ENCODE data around the gene SLC35E2B. TPM values are rescaled to one million over a fixed set of nuclear protein-coding genes. Genes with fewer than 3 reads are reported as not detected.

Gene SLC35E2B
- total RNA-seq, 2 donors from 2014 or later: 40.3 to 67.1 TPM

- no peak for DNase-seq (ENCODE audit: low spot score)
- no peaks in the 10 kb centered on the region for H3K4me1 ChIP-seq (replicated peaks)
- no peaks in the 10 kb centered on the region for H3K27me3 ChIP-seq (replicated peaks; ENCODE audit: insufficient read depth)
- no peak overlapping the region for H3K4me3 ChIP-seq
- WGBS: 87% methylated on average over 27 of the region's 27 CpGs
- peaks cover 0 to under 1% of the 10 kb centered on the region in 2 donors for H3K36me3 ChIP-seq
- intact Hi-C loops (cut with DNase I): loop anchor here (10.0 kb wide), 1 partner anchor 47 kb away; no protein-coding TSS in a partner anchor
- H3K27ac ChIP-seq: no peak overlapping the region
- TF ChIP-seq CTCF (IDR thresholded peaks at IDR 0.05) (no peak), POLR2A (IDR thresholded peaks at IDR 0.05) (no peak), POLR2AphosphoS5 (IDR thresholded peaks at IDR 0.05) (no peak)
- H3K9me3 ChIP-seq: no peaks in the 10 kb centered on the region
Measured at GRCh38 chr1:1671365-1672119, 21.1 kb downstream of the SLC35E2B start.

- peaks cover 0 to 7% of the 10 kb centered on the region in 2 donors for H3K36me3 ChIP-seq
Measured at GRCh38 chr1:1670866-1671265, 21.7 kb downstream of the SLC35E2B start.

GRCh38 chr1:1669468-1670440, 22.8 kb downstream of the SLC35E2B start:
- Histone ChIP-seq H3K4me1 (replicated peaks) (no peaks in the 10 kb centered on the region), H3K27ac (no peak overlapping the region), H3K36me3 (peaks cover 0 to 9% of the 10 kb centered on the region in 2 donors), H3K4me3 (no peak overlapping the region), H3K27me3 (replicated peaks; ENCODE audit: insufficient read depth) (no peaks in the 10 kb centered on the region), H3K9me3 (no peaks in the 10 kb centered on the region)
- no peak for DNase-seq (ENCODE audit: low spot score)
- WGBS: 90% methylated on average over 40 of the region's 43 CpGs
- TF ChIP-seq CTCF (IDR thresholded peaks at IDR 0.05) (no peak), POLR2AphosphoS5 (IDR thresholded peaks at IDR 0.05) (no peak), POLR2A (IDR thresholded peaks at IDR 0.05) (no peak)
- intact Hi-C loops (cut with DNase I): loop anchor here (10.0 kb wide), 1 partner anchor 45 kb away; no protein-coding TSS in a partner anchor

More at GRCh38 chr1:1670866-1671265, 21.7 kb downstream of the SLC35E2B start:
- 90% methylated on average over 24 of the region's 24 CpGs for WGBS
- intact Hi-C loops (cut with DNase I): loop anchor here (10.0 kb wide), 1 partner anchor 46 kb away; no protein-coding TSS in a partner anchor
- TF ChIP-seq CTCF (IDR thresholded peaks at IDR 0.05) (no peak), POLR2A (IDR thresholded peaks at IDR 0.05) (no peak), POLR2AphosphoS5 (IDR thresholded peaks at IDR 0.05) (no peak)
- DNase-seq (ENCODE audit: low spot score): no peak
- Histone ChIP-seq H3K27ac (no peak overlapping the region), H3K4me3 (no peak overlapping the region), H3K9me3 (no peaks in the 10 kb centered on the region), H3K4me1 (replicated peaks) (no peaks in the 10 kb centered on the region), H3K27me3 (replicated peaks; ENCODE audit: insufficient read depth) (no peaks in the 10 kb centered on the region)

- Histone ChIP-seq H3K9me3 (no peaks in the 10 kb centered on the region), H3K27ac (no peak overlapping the region), H3K4me1 (replicated peaks) (no peaks in the 10 kb centered on the region), H3K27me3 (replicated peaks; ENCODE audit: insufficient read depth) (no peaks in the 10 kb centered on the region), H3K4me3 (no peak overlapping the region), H3K36me3 (peaks cover 0 to 9% of the 10 kb centered on the region in 2 donors)
- 91% methylated on average over 15 of the region's 15 CpGs for WGBS
- TF ChIP-seq POLR2A (IDR thresholded peaks at IDR 0.05) (no peak), CTCF (IDR thresholded peaks at IDR 0.05) (no peak), POLR2AphosphoS5 (IDR thresholded peaks at IDR 0.05) (no peak)
- no peak for DNase-seq (ENCODE audit: low spot score)
- intact Hi-C loops (cut with DNase I): no loop called here
Measured at GRCh38 chr1:1666526-1666925, 26.1 kb downstream of the SLC35E2B start.
